Tibial artery (tissue), 4 donors: ENCODE measurements around the gene PCAT7.
"Not testable (repeated sequence)": the region's sequence is repeated elsewhere in the genome, so short reads cannot be mapped to it uniquely, and the experiment has no call there.

Experiments
- DNase-seq, 2 donors: peaks; one replicate each; pipeline ENCODE4 v3.0.0-alpha.2; 2019
- H3K27ac ChIP-seq, 2 donors: fragments of 200-600 bp; sonication (generic) in 1 of 2; 1 replicate in 1 of 2; 2 replicates in 1 of 2; pipeline ENCODE4 v1.5.1; 2018 to 2019; ENCODE audit warnings: mild to moderate bottlenecking in 1 of 2
- H3K27me3 ChIP-seq, 2 donors: fragments of 200-600 bp; sonication (generic) in 1 of 2; one replicate each; pipeline versions ENCODE4 v1.5.1 to v1.6.0; 2016 to 2019
- H3K36me3 ChIP-seq, 3 donors: fragments of 200-600 bp; sonication (generic) in 2 of 3; one replicate each; pipeline ENCODE4 v1.5.1; 2016 to 2019; ENCODE audit warnings: mild to moderate bottlenecking in 2 of 3
- H3K4me1 ChIP-seq, 4 donors: fragments of 200-600 bp; sonication (generic) in 2 of 4; 1 replicate in 3 of 4; 2 replicates in 1 of 4; pipeline ENCODE4 v1.5.1; 2016 to 2019
- H3K4me3 ChIP-seq, 2 donors: fragments of 200-600 bp; sonication (generic) in 1 of 2; 1 replicate in 1 of 2; 2 replicates in 1 of 2; pipeline ENCODE4 v1.5.1; 2018 to 2019; ENCODE audit warnings: mild to moderate bottlenecking in 2 of 2
- H3K9me3 ChIP-seq, 3 donors: fragments of 200-600 bp; sonication (generic) in 1 of 3; one replicate each; pipeline ENCODE4 v1.5.1; 2016 to 2019
- CTCF ChIP-seq, 2 experiments: fragments of 200-600 bp in 1 of 2; fragments of 450-650 bp in 1 of 2; IDR thresholded peaks; one replicate each; pipeline ENCODE4 v1.5.1; 2017 to 2019; ENCODE audit warnings: antibody characterized with exemption in 2 of 2, mild to moderate bottlenecking in 1 of 2, moderate library complexity in 1 of 2
- intact Hi-C: fragments of 100-400 bp; cut with DNase I; formaldehyde crosslinking; loops from one replicate; pipeline ENCODE4 v1.15.0; 2023; ENCODE audit warnings: low total_unique reads

Gene PCAT7

GRCh38 chr9:94554439-94555331 lies at the start of gene PCAT7:
Gene PCAT7 (plus strand): TSS chr9:94555083.
- no peaks in the 10 kb centered on the region for H3K4me1 ChIP-seq
- DNase-seq = no peak
- no peak within 1 kb of the TSS for H3K27ac ChIP-seq
- no peaks in the 10 kb centered on the region for H3K36me3 ChIP-seq
- H3K4me3 ChIP-seq = no peak within 1 kb of the TSS
- H3K27me3 ChIP-seq = peaks cover 0 to 6% of the 10 kb centered on the region in 2 donors
- no peak for TF ChIP-seq CTCF (IDR thresholded peaks at IDR 0.05)
- intact Hi-C loops = no loop called here
- no peaks in the 10 kb centered on the region for H3K9me3 ChIP-seq

- DNase-seq, H3K27me3 ChIP-seq, H3K36me3 ChIP-seq, H3K9me3 ChIP-seq, H3K27ac ChIP-seq, intact Hi-C loops, H3K4me1 ChIP-seq, H3K4me3 ChIP-seq: not testable (repeated sequence)
Measured at GRCh38 chr9:94506370-94506769, 48.5 kb upstream of the PCAT7 start.

GRCh38 chr9:94507531-94508258 lies 47.2 kb upstream of the PCAT7 start:
- H3K4me3 ChIP-seq = no peak overlapping the region
- no peaks in the 10 kb centered on the region for H3K27me3 ChIP-seq
- TF ChIP-seq CTCF (IDR thresholded peaks at IDR 0.05) = no peak
- H3K27ac ChIP-seq = no peak overlapping the region
- no peaks in the 10 kb centered on the region for H3K36me3 ChIP-seq
- intact Hi-C loops = no loop called here
- no peaks in the 10 kb centered on the region for H3K4me1 ChIP-seq
- no peaks in the 10 kb centered on the region for H3K9me3 ChIP-seq
- no peak for DNase-seq

- DNase-seq = no peak
- H3K4me3 ChIP-seq = no peak overlapping the region
- no peak for TF ChIP-seq CTCF (IDR thresholded peaks at IDR 0.05)
- no peak overlapping the region for H3K27ac ChIP-seq
- no peaks in the 10 kb centered on the region for H3K4me1 ChIP-seq
- no peaks in the 10 kb centered on the region for H3K36me3 ChIP-seq
- intact Hi-C loops = no loop called here
- no peaks in the 10 kb centered on the region for H3K9me3 ChIP-seq
- H3K27me3 ChIP-seq = no peaks in the 10 kb centered on the region
Measured at GRCh38 chr9:94511134-94511954, 43.5 kb upstream of the PCAT7 start.

- no peak for DNase-seq
- no peak for TF ChIP-seq CTCF (IDR thresholded peaks at IDR 0.05)
- H3K36me3 ChIP-seq = no peaks in the 10 kb centered on the region
- no peak overlapping the region for H3K4me3 ChIP-seq
- no peaks in the 10 kb centered on the region for H3K27me3 ChIP-seq
- intact Hi-C loops = no loop called here
- H3K27ac ChIP-seq = no peak overlapping the region
- no peaks in the 10 kb centered on the region for H3K4me1 ChIP-seq
- no peaks in the 10 kb centered on the region for H3K9me3 ChIP-seq
Measured at GRCh38 chr9:94511955-94512265, 43.0 kb upstream of the PCAT7 start.
